Jurkat, Clone E6-1 (cell line): ENCODE measurements around the gene FBXO10.

Experiments used
- DNase-seq: peaks from one replicate; pipeline ENCODE4 v3.0.0-alpha.2; 2011; ENCODE audit warnings: low read depth, low spot score
- H3K4me3 ChIP-seq: 2 replicates; pipeline ENCODE4 v1.5.1; 2011; ENCODE audit warnings: mild to moderate bottlenecking, low read length, control low read depth, moderate library complexity

FBXO10 gene

GRCh38 chr9:37464426-37465248, 111.5 kb downstream of the FBXO10 start:
- H3K4me3 ChIP-seq, result peak overlapping the region; percentile 91
- peak; percentile 20 for DNase-seq

GRCh38 chr9:37464006-37464405, 112.2 kb downstream of the FBXO10 start:
- peak overlapping the region; percentile 91 for H3K4me3 ChIP-seq
- no peak for DNase-seq
